CD14-positive monocyte (primary cell): ENCODE results near the gene DCTN1. TPM values are rescaled to one million over a fixed set of nuclear protein-coding genes. Genes with fewer than 3 reads are reported as not detected.
"Not testable (repeated sequence)": the region's sequence is repeated elsewhere in the genome, so short reads cannot be mapped to it uniquely, and the experiment has no call there.

Experiments
- DNase-seq, 3 donors: peaks; one replicate each; pipeline ENCODE4 v3.0.0-alpha.2; 2011 to 2022
- H2AFZ ChIP-seq: 2 replicates; pipeline ENCODE4 v1.6.0; 2012; ENCODE audit warnings: mild to moderate bottlenecking, low read depth, low read length, inconsistent platforms; ENCODE audit not compliant: insufficient read depth, poor library complexity, severe bottlenecking
- H3K27ac ChIP-seq, 2 donors: 1 replicate in 1 of 2; 2 replicates in 1 of 2; pipeline ENCODE4 v1.5.1; 2012 to 2013; ENCODE audit warnings: low read length in 2 of 2, control low read depth in 1 of 2, inconsistent platforms in 1 of 2, low read depth in 1 of 2, mild to moderate bottlenecking in 1 of 2
- H3K27me3 ChIP-seq, 2 donors: one replicate each; pipeline versions ENCODE4 v1.6.0 to v1.6.1; 2011 to 2013; ENCODE audit warnings: low read length in 2 of 2; ENCODE audit not compliant: control insufficient read depth in 2 of 2, insufficient read depth in 2 of 2
- H3K36me3 ChIP-seq, 2 donors: replicated peaks in 1 of 2; 1 replicate in 1 of 2; 2 replicates in 1 of 2; pipeline versions ENCODE4 v1.5.1 to v1.6.1; 2012 to 2013; ENCODE audit warnings: low read length in 2 of 2, control low read depth in 1 of 2, inconsistent platforms in 1 of 2, mild to moderate bottlenecking in 1 of 2; ENCODE audit not compliant: insufficient read depth in 2 of 2, control insufficient read depth in 1 of 2
- H3K4me1 ChIP-seq, 2 donors: 1 replicate in 1 of 2; 2 replicates in 1 of 2; pipeline versions ENCODE4 v1.5.1 to v1.6.1; 2012 to 2013; ENCODE audit warnings: low read length in 2 of 2, control low read depth in 1 of 2, inconsistent platforms in 1 of 2, mild to moderate bottlenecking in 1 of 2, moderate library complexity in 1 of 2; ENCODE audit not compliant: insufficient read depth in 2 of 2, control insufficient read depth in 1 of 2
- H3K4me2 ChIP-seq: replicated peaks from 2 replicates; pipeline ENCODE3; 2012; ENCODE audit warnings: low read length, moderate library complexity, mild to moderate bottlenecking; ENCODE audit not compliant: poor library complexity, severe bottlenecking; ENCODE audit errors: extremely low read depth
- H3K4me3 ChIP-seq, 3 experiments: fragments of 200-600 bp in 1 of 3; sonication (generic) in 1 of 3; replicated peaks in 1 of 3; 1 replicate in 2 of 3; 2 replicates in 1 of 3; pipeline ENCODE4 v1.5.1; 2011 to 2013; ENCODE audit warnings: low read length in 3 of 3, mild to moderate bottlenecking in 3 of 3, control low read depth in 2 of 3, low read depth in 2 of 3, inconsistent platforms in 1 of 3, moderate library complexity in 1 of 3
- H3K79me2 ChIP-seq: 2 replicates; pipeline ENCODE4 v1.6.0; 2012; ENCODE audit warnings: mild to moderate bottlenecking, control low read depth, inconsistent platforms, low read length, moderate library complexity; ENCODE audit not compliant: insufficient read depth
- H3K9ac ChIP-seq: 2 replicates; pipeline ENCODE4 v1.6.0; 2017; ENCODE audit warnings: low read length, mild to moderate bottlenecking; ENCODE audit not compliant: insufficient read depth, poor library complexity, severe bottlenecking
- H3K9me3 ChIP-seq, 2 donors: replicated peaks in 1 of 2; 1 replicate in 1 of 2; 2 replicates in 1 of 2; pipeline versions ENCODE4 v1.5.1 to v1.6.1; 2012 to 2013; ENCODE audit warnings: low read length in 2 of 2, control low read depth in 1 of 2; ENCODE audit not compliant: control insufficient read depth in 1 of 2, insufficient read depth in 1 of 2
- H4K20me1 ChIP-seq: 2 replicates; pipeline ENCODE4 v1.6.0; 2012; ENCODE audit warnings: mild to moderate bottlenecking, low read length, control low read depth, moderate library complexity; ENCODE audit not compliant: insufficient read depth
- H3K27ac Mint-ChIP-seq, 7 donors: one replicate each; pipeline ENCODE4 v1.8.0; 2020; ENCODE audit warnings: mild to moderate bottlenecking in 7 of 7, mixed read lengths in 7 of 7, moderate library complexity in 6 of 7, inconsistent platforms in 2 of 7
- H3K27me3 Mint-ChIP-seq, 3 donors: one replicate each; pipeline ENCODE4 v1.8.0; 2021 to 2022; ENCODE audit warnings: low read depth in 3 of 3, mild to moderate bottlenecking in 3 of 3, mixed read lengths in 3 of 3, moderate library complexity in 3 of 3, inconsistent platforms in 1 of 3
- H3K36me3 Mint-ChIP-seq, 2 donors: one replicate each; pipeline ENCODE4 v1.8.0; 2020; ENCODE audit warnings: mixed read lengths in 2 of 2, inconsistent platforms in 1 of 2, mild to moderate bottlenecking in 1 of 2
- H3K4me1 Mint-ChIP-seq: one replicate; pipeline ENCODE4 v1.8.0; 2020; ENCODE audit warnings: mild to moderate bottlenecking, mixed read lengths
- H3K4me3 Mint-ChIP-seq, 2 donors: one replicate each; pipeline ENCODE4 v1.8.0; 2020; ENCODE audit warnings: mild to moderate bottlenecking in 2 of 2, mixed read lengths in 2 of 2, moderate library complexity in 1 of 2
- H3K9me3 Mint-ChIP-seq, 7 donors: one replicate each; pipeline ENCODE4 v1.8.0; 2020 to 2022; ENCODE audit warnings: mixed read lengths in 7 of 7, mild to moderate bottlenecking in 6 of 7, moderate library complexity in 6 of 7, inconsistent platforms in 2 of 7
- WGBS: methylation state at CpG from one replicate; pipeline ENCODE4 v1.1.5; 2013; ENCODE audit warnings: missing lambda C conversion rate; ENCODE audit not compliant: insufficient coverage; 5-methylcytosine and 5-hydroxymethylcytosine counted together
- intact Hi-C, 2 donors: fragments of 100-400 bp; cut with micrococcal nuclease; formaldehyde crosslinking; loops; one replicate each; pipeline versions ENCODE4 v1.15.0 to v1.15.1; 2023
- polyA plus RNA-seq, 3 donors: library from polyadenylated mRNA; depleted of rRNA in 1 of 3; unstranded in 2 of 3; stranded (reverse) in 1 of 3; fragments of 300-500 nt in 2 of 3; fragments of >200 nt in 1 of 3; fragmentation: Illumina TruSeq in 2 of 3; gene quantifications; 1 replicate in 2 of 3; 2 replicates in 1 of 3; pipeline ENCODE4 v1.2.3, GENCODE V29; 2012 to 2021
- TF ChIP-seq, protein P1 (sequence below): fragments of 200-600 bp; IDR thresholded peaks from one replicate; pipeline ENCODE4 v1.8.0; 2022; ENCODE audit warnings: antibody characterized with exemption, mild to moderate bottlenecking

DCTN1 gene
- polyA plus RNA-seq, 3 donors, result 27.7 to 45.5 (median 45.5) TPM

- 80% methylated on average over 1 of the region's 8 CpGs for WGBS
- Histone ChIP-seq H3K27me3 (no peaks in the 10 kb centered on the region), H3K4me3 (no peak overlapping the region), H3K27ac (no peak overlapping the region), H3K4me1 (no peaks in the 10 kb centered on the region), H4K20me1 (no peaks in the 10 kb centered on the region), H3K36me3 (no peaks in the 10 kb centered on the region), H3K4me2 (no peak overlapping the region), H3K9ac (no peak overlapping the region), H3K9me3 (no peaks in the 10 kb centered on the region), H3K79me2 (no peaks in the 10 kb centered on the region), H2AFZ (no peak overlapping the region)
- Mint-ChIP-seq H3K36me3 (no peaks in the 10 kb centered on the region), H3K27ac (peak overlapping the region in 1 of 7 donors; percentile 15), H3K4me3 (no peak overlapping the region), H3K9me3 (peaks cover 0 to 1% (median 0%) of the 10 kb centered on the region in 7 donors), H3K27me3 (peaks cover 3 to 4% (median 3%) of the 10 kb centered on the region in 3 donors), H3K4me1 (no peaks in the 10 kb centered on the region)
- TF ChIP-seq, protein P1, sequence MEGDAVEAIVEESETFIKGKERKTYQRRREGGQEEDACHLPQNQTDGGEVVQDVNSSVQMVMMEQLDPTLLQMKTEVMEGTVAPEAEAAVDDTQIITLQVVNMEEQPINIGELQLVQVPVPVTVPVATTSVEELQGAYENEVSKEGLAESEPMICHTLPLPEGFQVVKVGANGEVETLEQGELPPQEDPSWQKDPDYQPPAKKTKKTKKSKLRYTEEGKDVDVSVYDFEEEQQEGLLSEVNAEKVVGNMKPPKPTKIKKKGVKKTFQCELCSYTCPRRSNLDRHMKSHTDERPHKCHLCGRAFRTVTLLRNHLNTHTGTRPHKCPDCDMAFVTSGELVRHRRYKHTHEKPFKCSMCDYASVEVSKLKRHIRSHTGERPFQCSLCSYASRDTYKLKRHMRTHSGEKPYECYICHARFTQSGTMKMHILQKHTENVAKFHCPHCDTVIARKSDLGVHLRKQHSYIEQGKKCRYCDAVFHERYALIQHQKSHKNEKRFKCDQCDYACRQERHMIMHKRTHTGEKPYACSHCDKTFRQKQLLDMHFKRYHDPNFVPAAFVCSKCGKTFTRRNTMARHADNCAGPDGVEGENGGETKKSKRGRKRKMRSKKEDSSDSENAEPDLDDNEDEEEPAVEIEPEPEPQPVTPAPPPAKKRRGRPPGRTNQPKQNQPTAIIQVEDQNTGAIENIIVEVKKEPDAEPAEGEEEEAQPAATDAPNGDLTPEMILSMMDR, result no peak
- no peak for DNase-seq
- intact Hi-C loops, result no loop called here
Observed at GRCh38 chr2:74345272-74345943, 34.7 kb downstream of the DCTN1 start.

DNA sequence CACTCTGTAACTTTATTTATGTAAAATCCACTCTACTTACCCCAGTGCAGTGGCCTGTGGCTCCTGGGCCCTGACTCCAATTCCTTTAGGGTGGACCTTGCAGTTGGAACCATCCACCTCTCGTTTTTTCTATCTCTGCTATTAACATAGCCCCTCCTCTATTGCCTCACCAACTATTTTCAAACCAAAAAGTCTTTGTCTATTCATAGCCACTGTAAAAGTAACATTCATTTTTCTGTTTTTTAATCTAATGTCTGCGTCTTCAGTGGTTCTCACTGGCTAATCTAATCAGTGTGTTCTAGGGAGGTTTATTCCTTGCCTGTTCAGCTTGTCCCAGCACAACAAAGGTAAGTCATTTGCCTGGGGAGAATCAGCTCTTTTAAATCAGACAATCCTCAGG, 36.8 kb downstream of the DCTN1 start, which contains the start of gene SLC4A5:
TSS of gene SLC4A5 (minus strand) at position 101 of the 400 bp plus-strand sequence. CDS start 28,393 bp downstream, outside the sequence.
- Histone ChIP-seq H3K27me3 (no peaks in the 10 kb centered on the region), H3K27ac (no peak within 1 kb of the TSS), H3K9me3 (no peaks in the 10 kb centered on the region), H2AFZ (no peak within 1 kb of the TSS), H3K79me2 (no peaks in the 10 kb centered on the region), H3K36me3 (no peaks in the 10 kb centered on the region), H4K20me1 (no peaks in the 10 kb centered on the region), H3K4me3 (no peak within 1 kb of the TSS), H3K4me1 (no peaks in the 10 kb centered on the region), H3K4me2 (no peak within 1 kb of the TSS), H3K9ac (no peak within 1 kb of the TSS)
- Mint-ChIP-seq H3K36me3 (no peaks in the 10 kb centered on the region), H3K4me3 (no peak within 1 kb of the TSS), H3K9me3 (peaks cover 0 to 1% (median 0%) of the 10 kb centered on the region in 7 donors), H3K27ac (no peak within 1 kb of the TSS), H3K27me3 (peaks cover 3 to 6% (median 6%) of the 10 kb centered on the region in 3 donors), H3K4me1 (no peaks in the 10 kb centered on the region)
- TF ChIP-seq, protein P1, result no peak
- DNase-seq, result no peak
- 67% methylated on average over 1 of the region's 2 CpGs for WGBS
- intact Hi-C loops, result no loop called here

- not testable (repeated sequence) for H3K36me3 Mint-ChIP-seq, H3K9ac ChIP-seq, H3K4me3 Mint-ChIP-seq, H3K4me3 ChIP-seq, H3K27me3 ChIP-seq, H3K27me3 Mint-ChIP-seq, H3K27ac Mint-ChIP-seq, H3K27ac ChIP-seq, H2AFZ ChIP-seq, H3K79me2 ChIP-seq, H3K4me1 ChIP-seq, H3K9me3 Mint-ChIP-seq, DNase-seq, H3K36me3 ChIP-seq, H3K9me3 ChIP-seq, H3K4me1 Mint-ChIP-seq, H3K4me2 ChIP-seq, H4K20me1 ChIP-seq
- intact Hi-C loops, result loop anchor here in 1 of 2 donors (10.0 kb wide), 1 partner anchor 511 kb away; the partner anchor contains the start of gene STAMBP
- WGBS, result no CpG with 5 or more reads among the region's 2 CpGs
Observed at GRCh38 chr2:74336227-74336626, 43.9 kb downstream of the DCTN1 start.
